Globus pallidus (tissue), 1 donor: ENCODE data around the gene ABCB1.

Experiments used
- DNase-seq: peaks from one replicate; pipeline ENCODE4 v3.0.0-alpha.2; 2015; ENCODE audit warnings: low spot score

The ABCB1 gene

GRCh38 chr7:87512906-87513305, 87.8 kb downstream of the ABCB1 start:
- DNase-seq: no peak

GRCh38 chr7:87511510-87511909, 89.2 kb downstream of the ABCB1 start:
- no peak for DNase-seq

GRCh38 chr7:87510411-87510875, 90.2 kb downstream of the ABCB1 start:
- DNase-seq: no peak

GRCh38 chr7:87507446-87507845, 93.2 kb downstream of the ABCB1 start:
- no peak for DNase-seq

GRCh38 chr7:87506246-87507180, 94.2 kb downstream of the ABCB1 start:
- DNase-seq: no peak

GRCh38 chr7:87505557-87506245, 95.0 kb downstream of the ABCB1 start:
- DNase-seq: no peak

- no peak for DNase-seq
Observed at GRCh38 chr7:87505122-87505521, 95.6 kb downstream of the ABCB1 start.

GRCh38 chr7:87499494-87499893, 101.2 kb downstream of the ABCB1 start:
- no peak for DNase-seq

- DNase-seq: no peak
Observed at GRCh38 chr7:87498893-87499292, 101.8 kb downstream of the ABCB1 start.

- no peak for DNase-seq
Observed at GRCh38 chr7:87497482-87497881, 103.2 kb downstream of the ABCB1 start.

- no peak for DNase-seq
Observed at GRCh38 chr7:87495366-87495765, 105.3 kb downstream of the ABCB1 start.

- no peak for DNase-seq
Observed at GRCh38 chr7:87494454-87494853, 106.2 kb downstream of the ABCB1 start.

- no peak for DNase-seq
Observed at GRCh38 chr7:87483131-87483530, 117.6 kb downstream of the ABCB1 start.

- DNase-seq: no peak
Observed at GRCh38 chr7:87482115-87482514, 118.6 kb downstream of the ABCB1 start.

- DNase-seq: no peak
Observed at GRCh38 chr7:87480386-87480785, 120.3 kb downstream of the ABCB1 start.

GRCh38 chr7:87479951-87480350, 120.7 kb downstream of the ABCB1 start:
- no peak for DNase-seq

- no peak for DNase-seq
Observed at GRCh38 chr7:87476179-87476557, 124.5 kb downstream of the ABCB1 start.

GRCh38 chr7:87475359-87476178, 125.1 kb downstream of the ABCB1 start, which contains the start of gene ABCB4:
Gene ABCB4 (minus strand): TSS chr7:87475680. CDS start chr7:87475465, 215 bp downstream.
- DNase-seq: no peak

- DNase-seq: peak; percentile 56
Observed at GRCh38 chr7:87474533-87475358, 125.9 kb downstream of the ABCB1 start.

GRCh38 chr7:87473986-87474385, 126.7 kb downstream of the ABCB1 start:
- DNase-seq: no peak

- no peak for DNase-seq
Observed at GRCh38 chr7:87473192-87473591, 127.5 kb downstream of the ABCB1 start.
